B cell (primary cell): ENCODE data around the gene CHRNA1. TPM values are rescaled to one million over a fixed set of nuclear protein-coding genes. Genes with fewer than 3 reads are reported as not detected.

Source experiments
- ATAC-seq: fragments of 200-7000 bp; cut with Tn5 transposase; one replicate; pipeline ENCODE4 v1.10.0; 2021; ENCODE audit warnings: low read depth, mild to moderate bottlenecking, moderate number of reproducible peaks, moderate library complexity
- CTCF ChIA-PET: fragments of 350-600 bp; sonication (Branson Sonifier 250); formaldehyde crosslinking; loops from one replicate; lab custom pipeline; 2021; ENCODE audit warnings: antibody characterized with exemption, inconsistent platforms; lab: Charles Lee
- POLR2A ChIA-PET: fragments of 350-600 bp; sonication (Branson Sonifier 250); formaldehyde crosslinking; loops from one replicate; lab custom pipeline; 2021; ENCODE audit warnings: antibody characterized with exemption; lab: Charles Lee
- DNase-seq: peaks from one replicate; pipeline ENCODE4 v3.0.0; 2013
- H2AFZ ChIP-seq: 2 replicates; pipeline ENCODE4 v1.6.1; 2012; ENCODE audit warnings: mild to moderate bottlenecking, low read depth, low read length; ENCODE audit not compliant: insufficient read depth, poor library complexity, severe bottlenecking
- H3K27ac ChIP-seq, 2 donors: 1 replicate in 1 of 2; 2 replicates in 1 of 2; pipeline ENCODE4 v1.5.1; 2012 to 2013; ENCODE audit warnings: low read length in 2 of 2, mild to moderate bottlenecking in 2 of 2, moderate library complexity in 1 of 2
- H3K27me3 ChIP-seq, 4 experiments: fragments of 200-600 bp in 1 of 4; sonication (generic) in 1 of 4; replicated peaks in 1 of 4; 1 replicate in 2 of 4; 2 replicates in 2 of 4; pipeline versions ENCODE4 v1.6.1 to v1.7.0; 2013 to 2016; ENCODE audit warnings: low read length in 3 of 4, mild to moderate bottlenecking in 2 of 4, mixed read lengths in 1 of 4, moderate library complexity in 1 of 4; ENCODE audit not compliant: insufficient read depth in 4 of 4, control insufficient read depth in 3 of 4; ENCODE audit errors: control extremely low read depth in 1 of 4
- H3K36me3 ChIP-seq, 2 experiments: replicated peaks in 1 of 2; 1 replicate in 1 of 2; 2 replicates in 1 of 2; pipeline versions ENCODE4 v1.6.1 to v1.7.1; 2013; ENCODE audit warnings: low read length in 1 of 2; ENCODE audit not compliant: insufficient read depth in 2 of 2, control insufficient read depth in 1 of 2; ENCODE audit errors: control extremely low read depth in 1 of 2, extremely low read depth in 1 of 2
- H3K4me1 ChIP-seq, 2 donors: fragments of 200-600 bp in 1 of 2; sonication (generic) in 1 of 2; 1 replicate in 1 of 2; 2 replicates in 1 of 2; pipeline versions ENCODE4 v1.5.1 to v1.6.1; 2013 to 2017; ENCODE audit warnings: low read length in 2 of 2; ENCODE audit not compliant: control insufficient read depth in 2 of 2, insufficient read depth in 2 of 2
- H3K4me2 ChIP-seq: replicated peaks from 2 replicates; pipeline ENCODE3; 2012; ENCODE audit warnings: mild to moderate bottlenecking, low read depth, low read length; ENCODE audit not compliant: poor library complexity, severe bottlenecking
- H3K4me3 ChIP-seq, 5 experiments: fragments of 200-600 bp in 1 of 5; sonication (generic) in 1 of 5; 1 replicate in 3 of 5; 2 replicates in 2 of 5; pipeline versions ENCODE4 v1.5.1 to v1.7.0; 2011 to 2016; ENCODE audit warnings: low read length in 4 of 5, mild to moderate bottlenecking in 4 of 5, low read depth in 2 of 5, control low read depth in 1 of 5, moderate library complexity in 1 of 5; ENCODE audit not compliant: insufficient read depth in 1 of 5; ENCODE audit errors: control extremely low read depth in 1 of 5, extremely low read depth in 1 of 5
- H3K79me2 ChIP-seq: fragments of 200-600 bp; sonication (generic); one replicate; pipeline ENCODE4 v1.6.0; 2016; ENCODE audit warnings: low read length; ENCODE audit not compliant: control insufficient read depth, insufficient read depth
- H3K9ac ChIP-seq: fragments of 200-600 bp; sonication (generic); 2 replicates; pipeline ENCODE4 v1.6.1; 2017; ENCODE audit warnings: mild to moderate bottlenecking, low read length, moderate library complexity
- H3K9me3 ChIP-seq, 3 donors: one replicate each; pipeline versions ENCODE4 v1.6.1 to v1.7.1; 2013; ENCODE audit warnings: low read length in 2 of 3; ENCODE audit not compliant: control insufficient read depth in 2 of 3, insufficient read depth in 1 of 3; ENCODE audit errors: control extremely low read depth in 1 of 3
- H4K20me1 ChIP-seq: 2 replicates; pipeline ENCODE4 v1.6.0; 2012; ENCODE audit warnings: mild to moderate bottlenecking, low read length; ENCODE audit not compliant: insufficient read depth, control insufficient read depth, poor library complexity, severe bottlenecking
- H3K27ac Mint-ChIP-seq: one replicate; pipeline ENCODE4 v1.8.0; 2021; ENCODE audit warnings: mixed read lengths
- H3K27me3 Mint-ChIP-seq: one replicate; pipeline ENCODE4 v1.8.0; 2021; ENCODE audit warnings: mixed read lengths
- H3K4me1 Mint-ChIP-seq: one replicate; pipeline ENCODE4 v1.8.0; 2021; ENCODE audit warnings: mixed read lengths
- H3K4me3 Mint-ChIP-seq: one replicate; pipeline ENCODE4 v1.8.0; 2021; ENCODE audit warnings: mixed read lengths
- H3K9me3 Mint-ChIP-seq: one replicate; pipeline ENCODE4 v1.8.0; 2022; ENCODE audit warnings: mixed read lengths; ENCODE audit not compliant: insufficient read depth
- EZH2 ChIP-seq: IDR thresholded peaks from 2 replicates; pipeline ENCODE4 v1.6.1; 2012; ENCODE audit warnings: borderline replicate concordance, low read depth, mild to moderate bottlenecking, moderate library complexity, low read length; ENCODE audit not compliant: insufficient read depth, poor library complexity, severe bottlenecking
- WGBS: methylation state at CpG from one replicate; pipeline ENCODE4 v1.1.5; 2013; ENCODE audit warnings: missing lambda C conversion rate; ENCODE audit not compliant: insufficient coverage; 5-methylcytosine and 5-hydroxymethylcytosine counted together
- intact Hi-C: fragments of 100-400 bp; cut with micrococcal nuclease; formaldehyde crosslinking; loops from one replicate; pipeline ENCODE4 v1.10.0; 2022
- polyA plus RNA-seq: library from polyadenylated mRNA; depleted of rRNA; stranded (reverse); fragments of >200 nt; gene quantifications from 2 replicates; pipeline ENCODE4 v1.2.3, GENCODE V29; 2012
- total RNA-seq, 2 donors: library from RNA; stranded (reverse); fragments of 120-200 nt in 1 of 2; gene quantifications; 1 replicate in 1 of 2; 2 replicates in 1 of 2; pipeline versions ENCODE4 v1.2.3 to v1.2.4, GENCODE V29; 2013 to 2022
- TF ChIP-seq, protein P1 (sequence below): fragments of 200-600 bp; IDR thresholded peaks from one replicate; pipeline ENCODE4 v1.8.0; 2022; ENCODE audit warnings: antibody characterized with exemption, mild to moderate bottlenecking

CHRNA1 gene
- total and polyA plus RNA-seq, 2 donors (not counting 1 experiment from before 2014, with no cell fraction given): 0.20 to 0.22 TPM

DNA sequence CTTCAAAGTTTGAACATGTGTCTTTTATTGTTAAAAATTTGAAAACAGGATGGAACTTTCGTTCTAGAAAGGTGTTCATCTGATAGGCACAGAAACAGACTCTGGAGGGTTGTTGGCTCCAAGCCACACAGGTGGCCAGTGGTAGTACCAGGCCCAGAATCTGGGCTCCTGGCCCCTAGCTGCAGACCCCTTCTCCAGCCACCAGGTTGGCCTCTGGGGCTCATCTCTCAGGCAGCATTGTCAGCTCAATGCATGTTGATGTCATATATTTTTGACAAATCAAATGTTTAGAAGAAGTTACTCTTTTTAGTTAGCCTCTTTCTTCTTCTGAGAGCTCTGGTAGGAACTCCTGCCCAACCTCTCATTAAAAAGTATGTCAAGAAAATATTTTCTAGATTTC lies 34.5 kb upstream of the CHRNA1 start:
- Mint-ChIP-seq H3K4me3 (no peak overlapping the region), H3K9me3 (no peaks in the 10 kb centered on the region), H3K27me3 (peaks cover 13% of the 10 kb centered on the region), H3K27ac (no peak overlapping the region), H3K4me1 (no peaks in the 10 kb centered on the region)
- Histone ChIP-seq H3K27ac (no peak overlapping the region), H3K27me3 (no peaks in the 10 kb centered on the region), H3K4me1 (no peaks in the 10 kb centered on the region), H2AFZ (no peak overlapping the region), H4K20me1 (no peaks in the 10 kb centered on the region), H3K4me2 (no peak overlapping the region), H3K4me3 (no peak overlapping the region), H3K36me3 (no peaks in the 10 kb centered on the region), H3K9ac (no peak overlapping the region), H3K9me3 (no peaks in the 10 kb centered on the region), H3K79me2 (no peaks in the 10 kb centered on the region)
- WGBS: 100% methylated on average over 1 of the region's 1 CpG
- TF ChIP-seq EZH2: no peak
- TF ChIP-seq, protein P1, sequence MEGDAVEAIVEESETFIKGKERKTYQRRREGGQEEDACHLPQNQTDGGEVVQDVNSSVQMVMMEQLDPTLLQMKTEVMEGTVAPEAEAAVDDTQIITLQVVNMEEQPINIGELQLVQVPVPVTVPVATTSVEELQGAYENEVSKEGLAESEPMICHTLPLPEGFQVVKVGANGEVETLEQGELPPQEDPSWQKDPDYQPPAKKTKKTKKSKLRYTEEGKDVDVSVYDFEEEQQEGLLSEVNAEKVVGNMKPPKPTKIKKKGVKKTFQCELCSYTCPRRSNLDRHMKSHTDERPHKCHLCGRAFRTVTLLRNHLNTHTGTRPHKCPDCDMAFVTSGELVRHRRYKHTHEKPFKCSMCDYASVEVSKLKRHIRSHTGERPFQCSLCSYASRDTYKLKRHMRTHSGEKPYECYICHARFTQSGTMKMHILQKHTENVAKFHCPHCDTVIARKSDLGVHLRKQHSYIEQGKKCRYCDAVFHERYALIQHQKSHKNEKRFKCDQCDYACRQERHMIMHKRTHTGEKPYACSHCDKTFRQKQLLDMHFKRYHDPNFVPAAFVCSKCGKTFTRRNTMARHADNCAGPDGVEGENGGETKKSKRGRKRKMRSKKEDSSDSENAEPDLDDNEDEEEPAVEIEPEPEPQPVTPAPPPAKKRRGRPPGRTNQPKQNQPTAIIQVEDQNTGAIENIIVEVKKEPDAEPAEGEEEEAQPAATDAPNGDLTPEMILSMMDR: no peak
- CTCF ChIA-PET: no interaction called here
- ATAC-seq (no peak), DNase-seq (no peak)
- intact Hi-C loops: no loop called here
- POLR2A ChIA-PET: no interaction called here

DNA sequence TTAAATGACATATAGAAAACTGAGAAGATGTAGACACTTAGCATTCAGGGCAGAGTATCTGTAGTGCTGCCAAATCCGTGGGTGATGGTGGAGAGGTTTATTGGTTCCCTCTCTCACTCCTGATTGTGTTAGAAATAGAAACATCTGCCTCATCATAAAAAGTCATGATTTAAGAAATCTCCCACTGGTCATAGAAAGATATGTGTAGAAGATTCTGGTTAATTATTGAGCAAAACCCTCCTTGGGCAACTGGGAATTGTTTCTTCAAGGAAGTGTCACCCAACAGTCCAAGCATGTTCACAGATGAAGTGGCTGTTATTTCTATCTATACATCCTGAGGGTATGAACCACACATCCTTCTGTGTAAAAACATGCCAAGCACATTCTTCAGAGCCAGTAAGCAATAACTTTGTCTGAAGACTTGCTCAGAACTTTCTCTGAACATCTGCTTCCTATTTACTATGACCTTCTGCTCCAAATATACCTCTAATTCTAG lies 33.6 kb upstream of the CHRNA1 start:
- WGBS: no CpG with 5 or more reads among the region's 1 CpG
- Histone ChIP-seq H3K9ac (no peak overlapping the region), H3K27me3 (no peaks in the 10 kb centered on the region), H4K20me1 (no peaks in the 10 kb centered on the region), H3K4me3 (no peak overlapping the region), H2AFZ (no peak overlapping the region), H3K4me2 (no peak overlapping the region), H3K9me3 (no peaks in the 10 kb centered on the region), H3K36me3 (no peaks in the 10 kb centered on the region), H3K27ac (no peak overlapping the region), H3K79me2 (no peaks in the 10 kb centered on the region), H3K4me1 (no peaks in the 10 kb centered on the region)
- intact Hi-C loops: no loop called here
- H3K27me3 Mint-ChIP-seq: peaks cover 13% of the 10 kb centered on the region
- H3K4me1 Mint-ChIP-seq: no peaks in the 10 kb centered on the region
- no peaks in the 10 kb centered on the region for H3K9me3 Mint-ChIP-seq
- no peak for ATAC-seq
- TF ChIP-seq, protein P1: no peak
- no peak for TF ChIP-seq EZH2
- ChIA-PET CTCF (no interaction called here), POLR2A (no interaction called here)
- DNase-seq: no peak
- H3K27ac Mint-ChIP-seq: no peak overlapping the region
- no peak overlapping the region for H3K4me3 Mint-ChIP-seq
